Pons (tissue), 1 donor: ENCODE data around the gene RFTN1.

Experiments used
- DNase-seq: peaks from one replicate; pipeline ENCODE4 v3.0.0-alpha.2; 2016; ENCODE audit warnings: low spot score

RFTN1 gene, protein sequence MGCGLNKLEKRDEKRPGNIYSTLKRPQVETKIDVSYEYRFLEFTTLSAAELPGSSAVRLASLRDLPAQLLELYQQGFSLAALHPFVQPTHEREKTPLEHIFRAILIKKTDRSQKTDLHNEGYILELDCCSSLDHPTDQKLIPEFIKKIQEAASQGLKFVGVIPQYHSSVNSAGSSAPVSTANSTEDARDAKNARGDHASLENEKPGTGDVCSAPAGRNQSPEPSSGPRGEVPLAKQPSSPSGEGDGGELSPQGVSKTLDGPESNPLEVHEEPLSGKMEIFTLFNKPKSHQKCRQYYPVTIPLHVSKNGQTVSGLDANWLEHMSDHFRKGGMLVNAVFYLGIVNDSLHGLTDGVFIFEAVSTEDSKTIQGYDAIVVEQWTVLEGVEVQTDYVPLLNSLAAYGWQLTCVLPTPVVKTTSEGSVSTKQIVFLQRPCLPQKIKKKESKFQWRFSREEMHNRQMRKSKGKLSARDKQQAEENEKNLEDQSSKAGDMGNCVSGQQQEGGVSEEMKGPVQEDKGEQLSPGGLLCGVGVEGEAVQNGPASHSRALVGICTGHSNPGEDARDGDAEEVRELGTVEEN

DNA sequence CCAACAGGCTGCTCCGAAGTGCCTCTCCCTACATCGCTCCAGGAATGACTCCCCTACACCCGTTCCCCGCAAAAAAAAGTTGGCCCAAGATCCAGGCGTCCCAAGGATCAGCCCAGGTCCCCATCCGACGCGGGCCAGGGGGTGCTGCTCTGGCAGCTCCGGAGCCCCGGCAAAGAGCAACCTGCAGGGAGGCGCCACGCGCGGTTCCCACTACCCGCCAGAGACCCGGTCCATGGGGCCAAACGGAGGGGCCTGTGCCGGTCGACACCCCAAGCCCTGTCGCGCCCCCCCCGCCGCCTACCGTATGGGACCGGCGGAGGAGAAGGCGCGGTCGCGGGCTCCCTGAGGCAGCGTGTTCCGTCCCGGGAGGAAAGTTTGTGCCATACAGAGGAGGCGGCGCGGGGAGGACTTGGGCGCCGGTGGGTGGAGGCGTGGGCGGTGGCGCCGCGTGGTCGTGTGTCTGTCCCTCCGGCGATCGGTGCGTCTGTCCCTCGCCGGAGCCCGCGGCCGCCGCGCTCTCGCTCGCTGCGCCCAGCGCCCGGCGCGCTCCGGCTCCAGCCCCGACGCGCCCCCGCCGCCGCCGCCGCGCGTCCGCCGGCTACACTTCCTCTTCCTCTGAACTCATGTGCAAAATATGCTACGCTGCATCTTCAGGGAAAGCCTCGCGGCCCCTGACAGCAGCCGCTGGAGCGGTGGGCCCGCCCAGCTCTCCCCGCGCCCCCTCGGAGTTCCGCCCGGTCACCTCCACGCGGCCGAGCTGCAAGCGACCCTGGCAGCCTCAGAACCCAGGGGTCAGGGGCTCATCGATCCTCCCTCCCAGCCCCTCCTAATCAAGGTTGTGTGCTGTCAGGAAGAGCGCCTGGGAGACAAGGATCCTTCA lies at the start of gene RFTN1:
RFTN1 (minus strand) TSS at position 559 of the 880 bp plus-strand sequence. CDS start 19,830 bp downstream, outside the sequence.
- DNase-seq = no peak

DNA sequence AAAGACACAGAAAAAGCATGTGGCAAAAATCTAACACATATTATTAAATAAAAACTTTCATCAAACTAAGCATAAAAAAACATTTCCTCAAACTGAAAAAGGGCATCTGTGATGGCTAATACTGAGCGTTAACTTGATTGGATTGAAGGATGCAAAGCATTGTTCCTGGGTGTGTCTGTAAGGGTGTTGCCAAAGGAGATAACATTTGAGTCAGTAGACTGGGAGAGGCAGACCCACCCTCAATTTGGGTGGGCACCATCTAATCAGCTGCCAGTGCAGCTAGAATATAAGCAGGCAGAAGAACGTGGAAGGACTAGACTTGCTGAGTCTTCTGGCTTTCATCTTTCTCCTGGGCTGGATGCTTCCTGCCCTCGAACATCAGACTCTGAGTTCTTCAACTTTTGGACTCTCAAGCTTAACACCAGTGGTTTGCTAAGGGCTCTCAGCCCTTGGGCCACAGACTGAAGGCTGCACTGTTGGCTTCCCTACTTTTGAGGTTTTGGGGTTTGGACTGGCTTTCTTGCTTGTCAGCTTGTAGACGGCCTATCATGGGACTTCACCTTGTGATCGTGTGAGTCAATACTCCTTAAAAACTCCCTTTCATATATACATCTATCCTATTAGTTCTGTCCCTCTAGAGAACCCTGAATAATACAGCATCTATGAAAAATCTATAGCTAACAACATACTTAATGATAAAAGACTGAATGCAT lies 46.3 kb upstream of the RFTN1 start:
- no peak for DNase-seq

DNA sequence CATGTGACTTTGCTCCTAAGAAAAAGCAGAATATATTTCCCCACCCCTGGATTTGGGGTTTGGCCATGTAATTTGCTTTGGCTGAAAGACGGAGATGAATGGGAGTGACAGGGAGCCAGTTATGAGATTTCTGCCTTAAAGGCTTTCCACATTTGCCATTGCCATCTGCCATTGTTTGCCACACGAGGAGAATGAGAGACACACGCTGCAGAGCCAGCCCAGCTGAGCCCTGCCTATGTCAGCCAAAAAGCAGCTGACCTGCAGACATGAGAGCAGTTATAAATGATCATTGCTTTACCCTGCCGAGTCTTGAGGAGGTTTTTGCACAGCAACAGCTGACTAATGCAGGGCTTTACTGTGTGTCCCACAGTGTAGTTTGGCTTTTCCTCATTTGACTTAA lies 40.6 kb upstream of the RFTN1 start:
- no peak for DNase-seq

DNA sequence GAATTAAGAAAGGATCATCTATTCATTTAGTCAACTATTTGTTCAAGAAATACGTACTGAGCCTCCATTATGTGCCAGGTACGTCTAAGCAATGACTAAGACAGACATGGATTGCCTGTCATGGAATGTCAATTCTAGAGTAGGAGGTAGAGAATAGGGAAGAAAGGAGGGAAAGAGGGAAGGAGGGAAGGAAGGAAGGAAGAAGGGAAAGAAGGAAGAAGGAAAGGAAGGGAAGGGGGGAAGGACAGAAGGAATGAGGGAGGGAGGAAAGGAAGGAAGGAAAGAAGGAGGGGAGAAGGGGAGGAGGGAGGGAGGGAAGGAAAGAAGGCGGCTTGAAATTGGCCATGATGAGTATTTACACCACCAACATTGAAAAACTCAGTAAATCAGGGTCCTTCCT lies 39.3 kb upstream of the RFTN1 start:
- DNase-seq = no peak

DNA sequence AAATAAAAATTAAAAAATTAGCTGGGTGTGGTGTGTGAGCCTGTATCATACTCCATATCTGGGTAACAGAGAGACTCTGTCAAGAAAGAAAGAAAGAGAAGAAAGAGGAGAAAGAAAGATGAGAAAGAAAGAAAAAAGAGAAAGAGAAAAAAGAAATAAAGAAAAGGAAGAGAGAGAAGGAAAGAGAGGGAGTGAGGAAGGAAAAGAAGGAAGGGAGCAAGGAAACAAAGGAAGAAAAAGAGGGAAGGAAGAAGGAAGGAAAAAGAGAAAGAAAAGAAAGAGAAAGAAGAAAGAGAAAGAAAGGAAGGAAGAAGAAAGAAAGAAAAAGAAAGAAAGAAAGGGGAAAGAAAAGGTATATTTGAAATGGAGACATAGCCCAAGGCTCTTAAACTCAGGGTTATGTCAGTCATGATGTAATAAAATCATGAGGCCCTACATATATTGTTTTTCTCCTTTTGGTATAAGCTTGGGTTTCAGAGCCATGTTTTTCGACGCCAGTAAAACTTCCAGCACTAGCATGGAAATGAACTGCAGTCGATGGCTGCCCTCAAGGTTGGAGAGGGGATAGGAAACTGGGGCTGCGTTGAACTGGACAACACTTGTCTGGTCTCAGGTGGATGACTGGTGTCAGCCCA lies 38.0 kb upstream of the RFTN1 start:
- no peak for DNase-seq

DNA sequence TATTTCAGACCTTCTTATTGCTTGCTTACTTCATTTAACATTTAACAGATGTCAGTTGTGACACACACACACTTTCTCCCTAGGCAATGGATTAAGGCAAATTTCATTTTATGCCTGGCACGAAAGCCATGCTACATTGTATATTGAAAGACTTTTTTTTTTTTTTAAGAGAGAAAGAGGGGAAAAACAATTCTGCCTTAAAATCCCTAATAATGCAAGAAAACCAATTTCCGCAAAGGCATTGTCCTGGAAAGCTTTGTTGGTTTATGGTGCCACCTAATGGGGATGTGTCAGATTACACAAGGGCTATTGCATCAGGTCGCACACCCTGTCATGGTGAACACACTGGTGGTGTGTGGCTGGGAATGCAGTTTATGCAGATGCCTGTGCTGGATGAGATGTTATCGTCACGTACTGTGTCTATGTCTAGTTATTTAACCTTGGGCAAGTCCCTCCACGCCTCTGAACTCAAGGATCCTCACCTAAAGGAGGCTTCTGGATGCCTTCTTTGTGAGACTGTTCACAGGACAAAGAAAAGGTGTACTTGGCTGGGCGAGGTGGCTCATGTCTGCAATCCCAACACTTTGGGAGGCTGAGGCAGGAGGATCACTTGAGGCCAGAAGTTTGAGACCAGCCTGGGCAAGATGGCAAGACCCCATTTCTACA lies 37.3 kb upstream of the RFTN1 start:
- DNase-seq = peak; percentile 87

DNA sequence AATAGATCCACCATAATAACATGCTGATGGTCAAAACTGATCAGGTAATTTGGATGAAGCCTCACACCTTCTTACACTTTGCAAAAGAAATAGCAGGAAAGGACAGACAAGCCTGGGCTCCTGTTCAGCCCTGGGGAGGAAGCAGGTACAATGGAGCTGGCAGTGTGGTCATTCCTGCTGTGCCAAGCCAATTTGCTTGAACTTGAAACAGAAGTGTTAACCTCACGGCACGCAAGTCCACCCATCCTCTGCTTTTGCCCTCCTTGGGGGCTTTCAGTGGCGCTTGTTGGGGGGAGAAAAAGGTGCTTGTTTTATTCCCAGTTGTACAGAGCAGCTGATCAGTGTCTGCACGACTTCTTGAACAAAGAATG lies 36.8 kb upstream of the RFTN1 start:
- no peak for DNase-seq

DNA sequence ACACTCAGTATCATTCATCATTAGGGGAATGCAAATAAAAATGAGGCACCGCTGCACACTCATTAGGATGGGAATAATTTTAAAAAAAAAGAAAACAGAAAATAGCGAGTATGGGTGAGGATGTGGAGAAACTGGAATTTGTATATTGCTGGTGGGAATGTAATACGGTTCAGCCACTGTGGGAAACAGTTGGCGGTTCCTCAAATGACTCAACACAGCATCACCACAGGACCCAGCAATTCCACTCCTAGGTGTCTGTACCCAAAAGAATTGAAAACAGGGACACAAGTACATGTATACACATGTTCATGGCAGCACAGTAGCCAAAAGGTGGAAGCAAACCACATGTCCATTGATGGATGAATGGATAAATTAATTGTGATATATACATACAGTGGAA lies 35.2 kb upstream of the RFTN1 start:
- DNase-seq = no peak

DNA sequence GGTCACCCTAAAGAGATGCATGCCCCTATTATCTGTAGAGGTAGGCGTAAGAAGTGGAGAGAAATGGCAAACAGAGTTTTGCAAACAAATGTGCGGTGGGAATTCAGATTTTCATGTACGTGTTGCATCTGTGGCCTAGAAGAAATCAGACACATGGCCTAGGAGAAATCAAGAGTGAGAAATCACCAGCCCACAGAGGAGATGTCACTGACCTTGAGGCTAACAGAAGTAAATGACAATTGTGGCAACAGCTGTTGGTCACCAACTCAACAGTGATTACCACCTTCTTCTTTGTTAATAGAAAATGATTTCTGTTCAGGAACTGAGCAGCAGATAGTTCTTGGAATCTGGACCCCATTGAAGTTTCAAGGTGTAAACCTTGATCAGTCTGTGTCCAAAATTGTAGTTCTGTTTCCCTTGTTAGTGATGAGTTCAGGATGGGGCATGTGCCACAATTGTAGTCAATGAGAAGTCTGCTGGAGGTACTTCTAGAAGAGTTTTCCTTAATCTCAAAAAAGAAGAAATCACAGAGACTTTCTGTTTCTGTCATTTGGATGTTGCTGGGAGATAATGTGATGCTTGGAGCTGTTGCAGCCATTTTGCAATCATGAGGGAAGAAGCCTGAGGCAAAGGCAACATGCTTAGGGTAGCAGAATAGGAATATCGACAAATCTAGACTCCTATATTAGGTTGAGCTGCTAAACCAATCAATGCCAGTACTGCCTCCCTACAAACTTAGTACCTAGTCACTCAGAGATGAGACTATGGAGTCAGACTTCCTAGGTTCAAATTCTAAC lies 34.3 kb upstream of the RFTN1 start:
- DNase-seq = no peak

DNA sequence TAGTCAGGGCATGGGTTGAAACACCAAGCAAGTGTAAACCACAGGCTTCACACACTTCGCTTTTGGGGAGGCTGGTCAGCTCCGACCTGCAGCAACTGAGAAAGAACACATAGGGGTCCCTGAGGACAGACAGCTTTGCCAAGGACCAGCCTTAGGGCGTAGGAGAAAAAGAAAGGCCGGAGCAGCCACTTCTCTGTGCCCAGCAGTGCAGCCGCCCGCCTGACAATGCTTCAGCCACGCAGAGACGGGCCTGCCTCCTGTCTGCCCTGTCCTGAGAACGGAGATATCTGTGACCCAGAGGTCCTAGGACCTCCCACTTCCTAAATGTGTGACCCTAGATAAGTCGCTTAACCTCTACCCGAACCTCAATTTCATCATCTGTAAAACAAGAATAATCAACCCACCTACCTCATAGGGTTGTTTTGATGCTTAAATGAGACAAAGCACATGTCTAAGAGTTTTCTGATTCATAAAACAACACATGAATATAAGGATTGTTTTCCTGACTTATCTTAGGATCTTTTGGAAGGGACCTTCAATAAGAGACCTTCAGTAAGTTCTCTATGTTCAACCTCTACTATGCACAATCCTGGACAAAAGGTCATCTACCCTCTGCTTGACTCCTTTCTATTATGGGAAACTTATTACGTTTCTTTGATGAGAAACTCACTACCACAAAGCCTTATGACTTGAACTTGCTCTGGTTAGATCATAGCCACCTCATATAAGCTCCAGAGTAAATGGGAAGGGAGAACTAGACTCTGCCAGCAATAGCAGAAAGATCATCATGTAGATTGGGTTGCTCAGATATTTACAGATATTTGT lies 32.9 kb upstream of the RFTN1 start:
- no peak for DNase-seq

DNA sequence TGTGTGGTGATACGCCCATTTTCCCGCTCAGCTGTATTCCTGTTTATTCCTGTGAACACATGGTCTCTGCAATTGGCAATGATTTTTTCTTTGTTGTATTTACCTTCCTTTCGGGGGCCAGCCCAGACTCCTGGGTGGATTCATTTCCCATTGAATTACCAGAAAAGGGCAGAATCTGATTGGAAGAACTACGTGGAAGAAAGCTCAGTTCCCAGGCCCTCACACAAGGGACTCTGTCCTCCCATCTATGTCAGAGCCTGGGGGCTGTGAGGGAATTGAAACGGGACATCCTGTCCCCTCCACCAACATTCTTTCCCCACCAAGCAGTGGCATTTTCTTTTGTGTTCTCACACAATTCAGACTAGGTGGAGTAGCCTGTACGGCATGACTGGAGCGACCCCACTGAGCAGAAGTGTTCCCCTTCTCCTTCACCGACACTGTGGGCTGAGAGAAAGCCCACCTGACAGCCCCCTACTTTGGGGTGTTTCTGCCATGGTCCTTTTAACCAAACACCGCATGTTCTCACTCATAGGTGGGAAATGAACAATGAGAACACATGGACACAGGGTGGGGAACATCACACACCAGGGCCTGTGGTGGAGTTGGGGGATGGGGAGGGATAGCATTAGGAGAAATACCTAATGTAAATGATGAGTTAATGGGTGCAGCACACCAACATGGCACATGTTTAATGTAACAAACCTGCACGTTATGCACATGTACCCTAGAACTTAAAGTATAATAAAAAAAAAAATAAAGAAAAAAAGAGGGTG lies 32.1 kb upstream of the RFTN1 start:
- no peak for DNase-seq

DNA sequence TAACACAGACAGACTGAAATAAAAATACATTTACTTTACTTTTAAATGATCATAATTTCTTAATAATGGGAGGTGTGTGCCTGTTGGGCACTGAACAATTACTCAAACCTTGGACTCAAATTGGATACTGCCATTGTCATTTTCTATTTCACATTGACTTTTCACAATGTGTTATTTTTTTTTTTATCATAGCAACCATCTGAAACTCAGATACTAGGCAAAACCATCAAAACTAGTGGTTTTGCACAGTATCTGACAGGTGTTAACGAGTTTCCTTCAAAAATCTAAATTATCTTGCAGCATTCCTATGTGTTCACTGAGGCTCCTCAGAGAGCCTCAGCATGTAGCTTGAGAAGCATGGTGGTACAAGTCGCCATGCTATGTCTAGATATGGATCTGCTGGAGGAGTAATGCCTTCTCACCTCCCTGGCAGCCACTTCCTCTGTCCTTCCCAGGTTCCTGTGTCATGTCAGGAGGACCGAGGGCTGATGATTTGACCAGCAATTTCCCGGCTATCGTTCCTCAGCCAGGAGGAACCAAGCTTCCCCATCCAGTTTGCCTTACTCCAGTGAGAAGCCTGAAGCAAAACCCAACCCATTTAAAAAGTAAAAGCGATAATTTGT lies 29.9 kb upstream of the RFTN1 start:
- no peak for DNase-seq

DNA sequence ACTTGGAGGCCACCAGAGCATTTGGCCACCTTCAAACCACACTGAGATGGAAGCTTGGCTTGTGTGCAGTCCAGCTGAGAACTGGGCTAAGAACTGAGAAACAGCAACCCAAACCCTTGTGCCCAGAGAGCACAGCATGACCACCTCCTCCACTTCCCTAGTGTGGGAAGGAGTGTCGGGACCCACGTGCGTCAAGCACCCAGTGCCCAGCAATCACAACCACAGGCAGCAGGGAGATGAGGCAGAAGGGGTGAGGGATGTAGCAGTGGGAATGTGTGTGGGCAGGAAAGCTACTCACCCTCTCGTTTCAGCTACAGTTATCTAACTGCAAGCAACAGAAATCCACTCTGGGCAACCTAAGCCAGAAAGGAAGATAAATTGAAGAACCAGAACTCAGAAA lies 25.0 kb upstream of the RFTN1 start:
- no peak for DNase-seq

DNA sequence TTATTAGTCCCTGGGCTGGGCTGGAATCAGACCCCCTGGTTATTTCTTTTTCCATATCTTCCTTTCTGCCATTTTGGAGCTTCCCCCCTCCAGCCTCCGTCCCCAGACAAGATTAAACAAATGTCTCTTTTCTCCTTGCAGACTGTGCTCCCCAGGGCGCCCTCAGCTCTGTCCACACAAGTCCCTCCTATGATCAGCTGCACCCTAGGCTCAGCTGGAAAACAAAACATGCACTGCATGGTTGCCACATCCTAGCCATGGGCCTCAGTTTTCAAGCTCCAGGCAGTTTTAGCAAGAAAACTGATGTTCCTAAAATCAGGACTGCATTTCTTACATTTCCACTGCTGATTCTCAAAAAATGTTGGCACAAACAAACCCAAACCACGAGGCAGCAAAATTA lies 23.5 kb upstream of the RFTN1 start:
- no peak for DNase-seq

DNA sequence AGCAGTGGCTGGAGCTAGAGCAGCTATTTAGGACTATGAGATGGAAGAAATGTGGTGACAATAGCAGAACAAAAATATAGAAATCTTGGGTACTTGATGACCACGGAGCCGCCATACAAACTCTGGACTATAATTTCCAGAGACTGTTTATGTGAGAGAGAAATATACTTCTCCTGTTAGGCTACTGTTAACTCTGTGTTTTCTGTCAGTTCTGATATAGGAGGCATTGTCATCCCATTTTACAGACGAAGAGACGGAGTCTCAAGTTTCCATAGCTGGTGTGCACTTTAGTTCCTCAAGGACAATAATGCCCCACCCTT lies 22.8 kb upstream of the RFTN1 start:
- DNase-seq = no peak

DNA sequence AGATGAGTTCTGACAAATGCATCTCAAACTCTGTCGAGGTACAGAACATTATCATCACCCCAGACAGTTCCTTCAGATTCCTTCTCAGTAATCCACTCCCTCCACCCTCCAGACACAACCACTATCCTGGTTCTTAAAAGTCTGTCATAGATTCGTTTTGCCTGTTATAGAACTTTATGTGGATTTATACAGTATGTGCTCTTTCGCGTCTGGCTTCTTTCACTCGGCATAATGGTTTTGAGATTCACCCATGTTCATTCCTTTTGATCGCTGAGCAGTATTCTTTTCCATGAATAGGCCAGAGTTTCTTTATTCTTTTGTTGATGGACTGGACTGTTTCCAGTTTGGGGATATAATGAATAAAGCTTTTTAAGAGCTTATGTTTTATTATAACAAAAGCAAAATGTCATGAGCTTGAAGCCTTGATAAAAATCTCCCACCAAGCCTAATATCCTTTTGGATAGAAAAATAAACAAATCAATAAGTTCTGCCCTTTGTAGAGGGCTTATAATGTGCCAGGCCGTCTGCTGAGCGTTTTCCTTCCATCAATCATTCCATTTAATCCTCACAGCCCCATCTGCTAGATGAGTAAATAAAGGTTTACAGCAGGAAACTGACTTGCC lies 21.3 kb upstream of the RFTN1 start:
- no peak for DNase-seq

DNA sequence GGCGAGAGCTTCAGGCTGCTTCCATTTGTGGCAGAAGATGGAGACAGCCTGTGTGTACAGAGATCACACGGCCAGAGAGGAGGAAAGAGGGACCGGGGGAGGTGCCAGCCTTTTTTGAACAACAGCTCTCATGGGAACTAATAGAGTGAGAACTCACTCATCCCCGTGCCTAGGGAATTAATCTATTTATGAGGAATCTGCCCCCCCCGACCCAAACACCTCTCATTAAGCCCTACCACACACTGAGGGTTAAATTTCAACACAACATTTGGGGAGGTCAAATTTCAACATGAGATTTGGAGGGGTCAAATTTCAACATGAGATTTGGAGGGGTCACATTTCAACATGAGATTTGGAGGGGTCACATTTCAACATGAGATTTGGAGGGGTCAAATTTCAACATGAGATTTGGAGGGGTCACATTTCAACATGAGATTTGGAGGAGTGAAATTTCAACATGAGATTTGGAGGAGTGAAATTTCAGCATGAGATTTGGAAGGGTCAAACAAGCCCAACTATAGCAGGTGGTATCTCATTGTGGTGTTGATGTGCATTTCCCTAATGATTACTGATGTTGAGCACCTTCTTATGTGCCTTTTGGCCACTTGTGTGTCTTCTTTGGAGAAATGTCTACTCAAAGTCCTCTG lies 20.6 kb upstream of the RFTN1 start:
- no peak for DNase-seq
